Measurements from ENCODE around the gene NISCH.
A peak's percentile ranks its signal among the peaks of the same experiment; 100 is the strongest.

The NISCH gene

DNA sequence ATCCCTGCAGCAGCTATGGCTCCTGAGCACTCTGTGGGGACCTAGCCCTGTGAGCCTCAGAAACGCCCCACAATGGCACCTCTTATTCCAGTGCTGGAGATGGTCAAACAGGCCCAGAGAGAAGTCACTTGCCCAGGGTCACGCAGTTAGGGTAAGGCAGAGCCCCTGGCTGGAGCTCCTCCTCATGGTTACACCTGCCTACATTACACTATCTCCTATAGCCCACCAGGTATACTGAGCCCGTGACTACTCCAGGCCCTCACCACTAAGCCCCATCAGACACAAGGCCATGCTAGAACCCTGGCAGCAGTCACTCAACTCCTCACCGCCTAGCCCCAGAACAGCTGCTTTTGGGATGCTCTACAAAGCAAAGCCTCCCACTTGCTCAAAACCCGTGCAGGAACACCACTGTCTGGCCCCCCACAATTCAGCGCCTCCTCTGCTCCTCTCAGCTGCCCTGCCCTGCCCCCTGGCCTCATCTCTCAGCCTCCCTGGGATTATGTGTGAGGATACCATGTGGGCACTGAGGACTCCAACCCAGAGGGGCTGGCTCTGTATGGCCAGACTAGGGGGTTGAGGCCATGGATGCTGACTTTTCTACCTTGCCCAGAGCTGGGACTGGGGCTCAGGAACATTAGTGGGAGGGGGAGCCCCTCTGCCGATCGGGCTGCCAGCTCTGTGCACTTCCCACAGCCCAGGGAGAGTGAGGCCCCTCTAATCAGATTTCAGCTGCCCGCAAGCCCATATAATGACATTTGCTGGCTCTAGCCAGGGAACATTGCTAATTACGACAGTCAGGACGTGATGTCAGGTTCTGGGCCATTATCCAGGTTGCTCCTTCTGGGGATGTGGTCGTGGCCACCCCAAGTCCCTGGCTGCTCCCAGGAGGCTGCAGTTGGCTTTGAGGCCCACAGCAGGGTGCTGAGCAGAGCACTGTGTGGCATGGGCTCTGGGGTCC, 74.3 kb downstream of the NISCH start:
- no peak for DNase-seq

GRCh38 chr3:52530918-52531826, 75.8 kb downstream of the NISCH start:
- no peak for DNase-seq

- no peak for DNase-seq
These were observed 76.6 kb downstream of the NISCH start for GRCh38 chr3:52531860-52532516.

DNA sequence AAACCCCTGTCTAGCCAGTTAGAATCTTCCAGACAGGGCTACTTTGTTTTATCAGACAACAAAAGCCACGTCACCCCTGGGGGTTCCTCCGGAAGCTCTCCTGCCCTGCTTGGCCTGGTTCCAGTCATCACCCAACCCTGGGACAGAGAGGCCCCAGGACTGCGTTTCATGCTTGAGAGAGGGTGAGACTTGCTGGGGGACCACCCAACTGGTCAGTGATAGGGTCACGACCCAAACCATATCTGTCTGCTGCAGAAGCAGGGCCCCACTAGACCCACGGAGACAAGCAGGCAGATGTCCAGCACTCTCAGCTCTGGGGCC, 77.1 kb downstream of the NISCH start:
- DNase-seq: no peak

GRCh38 chr3:52532838-52533622, 77.6 kb downstream of the NISCH start:
- DNase-seq: no peak

DNA sequence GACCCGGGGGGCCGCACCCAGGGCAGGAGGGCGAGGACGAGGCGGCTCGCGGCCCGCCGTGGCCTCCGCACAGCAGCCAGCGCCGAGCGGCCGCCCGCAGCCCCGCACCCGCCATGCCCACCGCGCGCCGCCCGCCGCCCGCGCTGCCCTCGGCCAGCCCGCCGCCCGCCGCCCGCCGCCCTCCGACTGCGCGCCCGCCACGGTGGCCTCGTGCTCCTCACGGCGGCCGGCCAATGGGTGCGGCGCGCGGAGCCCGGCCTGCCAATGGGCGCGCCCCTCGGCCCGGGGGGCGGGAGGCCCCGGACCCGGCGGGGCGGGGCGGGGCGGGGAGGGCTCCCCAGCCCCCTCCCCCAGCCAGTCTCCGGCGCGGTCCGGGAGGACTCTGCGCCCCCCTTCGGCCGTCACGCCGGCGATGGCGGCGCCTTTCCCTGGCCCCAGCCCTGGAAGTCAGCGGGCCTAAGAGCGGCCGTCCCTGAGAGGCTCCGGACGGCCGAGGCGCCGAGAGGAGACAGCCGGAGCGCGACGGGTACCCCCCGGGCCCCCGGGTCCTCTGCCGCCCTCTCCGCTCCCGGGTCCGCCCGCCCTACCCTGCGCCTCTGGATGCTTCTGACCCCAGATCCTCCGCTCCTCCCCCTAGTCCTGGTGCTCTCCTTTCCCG, 78.3 kb downstream of the NISCH start, which contains the start of gene NT5DC2:
NT5DC2 (minus strand) TSS at position 235 of the 658 bp plus-strand sequence; CDS start at position 115, 120 bp downstream.
- DNase-seq: peak in 3 of 4 experiments; percentile 23 to 48 (median 30)

DNA sequence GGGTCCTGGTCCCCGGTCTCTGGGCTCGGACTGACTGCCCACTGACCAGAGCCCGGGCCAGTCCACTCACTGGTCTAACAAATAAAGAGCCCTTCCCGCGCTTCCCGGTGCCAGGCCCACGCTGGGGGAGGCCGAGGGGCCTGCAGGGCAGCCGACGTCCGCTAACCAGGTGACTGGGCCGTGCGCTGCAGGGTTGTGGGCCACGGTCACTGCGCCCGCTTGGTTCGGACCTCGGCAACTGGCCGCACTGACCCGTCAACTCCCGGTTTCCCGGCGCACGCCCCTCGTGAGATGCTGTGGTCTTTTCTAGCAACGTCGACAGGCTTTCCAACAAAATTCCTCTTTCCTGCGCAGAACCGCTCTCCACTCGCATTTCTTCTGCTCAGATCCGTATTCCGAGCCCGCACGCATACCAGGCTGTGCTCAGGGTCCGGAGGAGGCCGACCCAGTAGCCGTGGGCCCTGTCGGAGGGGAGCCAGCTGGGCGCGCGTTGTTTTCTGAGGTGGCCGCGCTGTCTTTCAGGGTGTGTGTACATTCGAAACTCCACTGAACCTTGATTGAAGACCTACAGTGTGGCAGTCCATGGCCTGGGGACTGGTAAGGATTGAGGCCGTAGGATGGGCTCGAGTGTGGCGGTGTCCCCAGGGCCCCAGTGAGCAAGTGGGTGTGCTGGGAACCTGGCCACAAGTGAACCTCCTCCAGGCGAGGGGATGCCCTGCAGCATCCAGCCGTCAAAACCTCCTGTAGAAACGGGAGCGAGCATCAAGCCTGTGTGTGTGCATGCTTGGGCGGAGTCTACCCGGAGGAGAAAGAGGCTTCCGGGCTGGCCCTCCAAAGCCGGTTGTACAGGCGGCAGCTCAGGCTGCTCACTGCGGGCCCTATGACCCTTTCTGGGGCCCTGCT, 79.1 kb downstream of the NISCH start:
- no peak for DNase-seq

DNA sequence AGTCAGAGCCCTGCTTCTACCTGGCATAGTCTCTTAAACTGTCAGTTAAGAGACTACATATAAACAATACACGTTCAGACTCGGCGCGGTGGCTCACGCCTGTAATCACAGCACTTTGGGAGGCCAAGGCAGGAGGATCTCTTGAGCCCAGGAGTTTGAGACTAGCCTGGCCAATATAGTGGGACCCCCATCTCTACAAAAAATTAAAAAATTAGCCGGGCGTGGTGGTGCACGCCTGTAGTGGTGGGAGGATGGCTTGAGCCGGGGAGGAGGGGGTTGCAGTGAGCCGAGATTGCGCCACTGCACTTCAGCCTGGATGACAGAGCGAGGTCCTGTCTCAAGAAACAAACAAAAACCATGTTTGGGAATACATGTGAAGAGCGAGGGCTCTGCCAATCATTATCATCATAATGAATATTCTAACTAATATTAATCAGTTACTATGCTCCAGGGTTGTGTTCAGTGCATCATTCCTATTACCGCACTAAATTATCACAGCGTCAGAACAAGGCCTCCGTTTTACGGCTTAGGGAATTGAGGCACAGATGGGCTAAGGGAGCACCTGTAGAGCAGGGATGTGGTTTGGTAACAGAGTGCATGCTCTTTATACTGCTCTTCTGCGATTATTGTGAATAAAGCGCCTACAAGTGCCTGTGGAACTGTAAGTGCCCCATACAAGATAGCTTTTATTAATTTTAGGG, 80.2 kb downstream of the NISCH start:
- DNase-seq: no peak

GRCh38 chr3:52536112-52536368, 80.6 kb downstream of the NISCH start:
- no peak for DNase-seq

- DNase-seq: peak; percentile 93 to 99 (median 96)
These were observed 81.2 kb downstream of the NISCH start, which contains the start of gene UQCC5 for GRCh38 chr3:52536369-52537164. Gene UQCC5 (plus strand): TSS chr3:52536605. CDS start chr3:52536756, 151 bp downstream.

DNA sequence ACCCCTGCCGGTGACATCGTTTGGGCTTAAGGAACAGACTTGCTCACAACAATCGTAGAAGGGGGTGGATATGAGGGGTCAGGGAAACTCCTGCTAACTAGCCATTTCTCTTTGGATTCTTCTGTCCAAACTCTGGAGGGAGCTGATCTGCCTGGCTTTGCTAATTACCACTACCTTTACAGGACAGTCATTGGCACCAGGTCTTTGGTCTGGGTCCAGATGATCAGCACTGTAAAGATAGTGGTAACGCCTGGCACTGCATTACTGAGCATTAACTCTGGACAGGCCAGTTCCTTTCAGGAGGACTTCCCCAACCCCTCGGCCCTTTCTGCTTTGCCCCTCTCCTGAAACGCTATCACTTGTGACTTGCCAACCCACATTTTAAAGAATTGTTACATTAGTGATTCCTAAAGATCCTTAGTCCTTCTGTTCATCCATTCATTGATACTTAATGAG, 81.8 kb downstream of the NISCH start:
- no peak for DNase-seq

- no peak for DNase-seq
These were observed 82.5 kb downstream of the NISCH start for GRCh38 chr3:52537726-52538421.

GRCh38 chr3:52539010-52539653, 83.7 kb downstream of the NISCH start:
- DNase-seq: no peak

- DNase-seq: no peak
These were observed 85.6 kb downstream of the NISCH start for GRCh38 chr3:52541050-52541449.
